Osteoblast (primary cell): ENCODE results near the gene DDX10. TPM values are rescaled to one million over a fixed set of nuclear protein-coding genes. Genes with fewer than 3 reads are reported as not detected.

Source experiments
- DNase-seq: peaks from one replicate; pipeline ENCODE4 v3.0.0; 2011; ENCODE audit warnings: low spot score, mixed read lengths; ENCODE audit not compliant: insufficient read length; ENCODE audit errors: missing footprints
- H2AFZ ChIP-seq: 2 replicates; pipeline ENCODE4 v1.6.0; 2011; ENCODE audit warnings: mild to moderate bottlenecking, low read length
- H3K27ac ChIP-seq: 2 replicates; pipeline ENCODE4 v1.5.1; 2011; ENCODE audit warnings: mild to moderate bottlenecking, low read depth, low read length, moderate library complexity
- H3K27me3 ChIP-seq: 2 replicates; pipeline ENCODE4 v1.6.0; 2012; ENCODE audit warnings: mild to moderate bottlenecking, control low read depth, inconsistent platforms, low read length, moderate library complexity; ENCODE audit not compliant: insufficient read depth
- H3K36me3 ChIP-seq: 2 replicates; pipeline ENCODE4 v1.5.1; 2011; ENCODE audit warnings: mild to moderate bottlenecking, low read length, control low read depth, moderate library complexity; ENCODE audit not compliant: insufficient read depth
- H3K4me1 ChIP-seq: 2 replicates; pipeline ENCODE4 v1.5.1; 2011; ENCODE audit warnings: mild to moderate bottlenecking, low read length, control low read depth, moderate library complexity; ENCODE audit not compliant: insufficient read depth
- H3K4me2 ChIP-seq: 2 replicates; pipeline ENCODE4 v1.6.0; 2011; ENCODE audit warnings: mild to moderate bottlenecking, low read length; ENCODE audit not compliant: insufficient read depth
- H3K4me3 ChIP-seq: fragments of 200-600 bp; sonication (generic); 3 replicates; pipeline ENCODE4 v1.5.1; 2012; ENCODE audit warnings: mild to moderate bottlenecking, low read length, inconsistent platforms; ENCODE audit not compliant: insufficient read depth
- H3K79me2 ChIP-seq: 2 replicates; pipeline ENCODE4 v1.6.0; 2012; ENCODE audit warnings: mild to moderate bottlenecking, low read length, control low read depth, inconsistent platforms; ENCODE audit not compliant: insufficient read depth
- H3K9me3 ChIP-seq: 2 replicates; pipeline ENCODE4 v1.5.1; 2011; ENCODE audit warnings: low read depth, low read length, control low read depth
- H4K20me1 ChIP-seq: 2 replicates; pipeline ENCODE4 v1.6.0; 2012; ENCODE audit warnings: mild to moderate bottlenecking, low read length, control low read depth; ENCODE audit not compliant: insufficient read depth
- CTCF ChIP-seq: IDR thresholded peaks from 2 replicates; pipeline ENCODE4 v1.5.1; 2011; ENCODE audit warnings: mild to moderate bottlenecking, low read depth, low read length, moderate library complexity; ENCODE audit errors: extremely low read depth
- total RNA-seq: library from RNA; depleted of rRNA; stranded (reverse); fragments of >200 nt; gene quantifications from 2 replicates; pipeline ENCODE4 v1.2.3, GENCODE V29; 2012

The DDX10 gene
- total RNA-seq, 1 donor, result 16.6 TPM

- DNase-seq, result no peak
Observed at GRCh38 chr11:108847298-108847990, 182.6 kb downstream of the DDX10 start.

GRCh38 chr11:108851781-108852180 is 186.9 kb downstream of the DDX10 start:
- H3K4me2 ChIP-seq, result no peak overlapping the region
- TF ChIP-seq CTCF, result no peak
- no peaks in the 10 kb centered on the region for H4K20me1 ChIP-seq
- no peak overlapping the region for H3K27ac ChIP-seq
- H3K9me3 ChIP-seq, result no peaks in the 10 kb centered on the region
- H2AFZ ChIP-seq, result no peak overlapping the region
- H3K36me3 ChIP-seq, result no peaks in the 10 kb centered on the region
- no peak for DNase-seq
- H3K79me2 ChIP-seq, result no peaks in the 10 kb centered on the region
- no peak overlapping the region for H3K4me3 ChIP-seq
- no peaks in the 10 kb centered on the region for H3K27me3 ChIP-seq
- peaks cover 20% of the 10 kb centered on the region for H3K4me1 ChIP-seq

More at GRCh38 chr11:108847298-108847990, 182.6 kb downstream of the DDX10 start:
- TF ChIP-seq CTCF, result no peak
- no peaks in the 10 kb centered on the region for H3K79me2 ChIP-seq
- no peak overlapping the region for H3K27ac ChIP-seq
- no peak overlapping the region for H3K4me2 ChIP-seq
- H3K9me3 ChIP-seq, result no peaks in the 10 kb centered on the region
- H4K20me1 ChIP-seq, result no peaks in the 10 kb centered on the region
- no peak overlapping the region for H2AFZ ChIP-seq
- no peaks in the 10 kb centered on the region for H3K36me3 ChIP-seq
- no peaks in the 10 kb centered on the region for H3K27me3 ChIP-seq
- peaks cover 3% of the 10 kb centered on the region for H3K4me1 ChIP-seq
- no peak overlapping the region for H3K4me3 ChIP-seq

DNA sequence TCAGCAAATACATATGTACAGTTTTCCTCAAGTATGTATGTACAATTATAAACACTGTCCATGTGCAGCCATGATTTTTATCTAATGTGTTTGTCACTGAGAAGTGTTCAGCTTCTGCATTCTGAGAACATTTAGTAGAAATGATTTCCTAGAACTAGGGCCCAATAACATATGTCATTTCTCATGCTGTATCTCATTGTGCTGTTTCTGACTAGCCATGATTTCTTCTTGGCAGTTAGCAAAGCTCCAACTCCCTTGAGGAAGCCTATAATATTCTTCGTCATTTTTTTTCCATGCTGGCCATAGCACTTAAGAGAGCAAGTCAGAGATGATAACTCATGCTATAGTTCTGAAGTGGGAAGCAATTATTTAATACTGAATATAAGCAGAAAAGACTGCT is 187.8 kb downstream of the DDX10 start:
- Histone ChIP-seq H3K27me3 (no peaks in the 10 kb centered on the region), H3K36me3 (no peaks in the 10 kb centered on the region), H3K27ac (no peak overlapping the region), H4K20me1 (no peaks in the 10 kb centered on the region), H3K79me2 (no peaks in the 10 kb centered on the region), H2AFZ (no peak overlapping the region), H3K4me2 (no peak overlapping the region), H3K9me3 (no peaks in the 10 kb centered on the region), H3K4me3 (no peak overlapping the region), H3K4me1 (peaks cover 26% of the 10 kb centered on the region)
- DNase-seq, result no peak
- TF ChIP-seq CTCF, result no peak

GRCh38 chr11:108853151-108853550 is 188.3 kb downstream of the DDX10 start:
- no peak for TF ChIP-seq CTCF
- peaks cover 26% of the 10 kb centered on the region for H3K4me1 ChIP-seq

More at GRCh38 chr11:108853151-108853550, 188.3 kb downstream of the DDX10 start:
- DNase-seq, result no peak
- Histone ChIP-seq H3K36me3 (no peaks in the 10 kb centered on the region), H3K79me2 (no peaks in the 10 kb centered on the region), H3K4me2 (peak overlapping the region; percentile 81), H3K27ac (no peak overlapping the region), H3K9me3 (no peaks in the 10 kb centered on the region), H3K4me3 (no peak overlapping the region), H3K27me3 (no peaks in the 10 kb centered on the region), H4K20me1 (no peaks in the 10 kb centered on the region), H2AFZ (no peak overlapping the region)
